HCT116 (cell line): ENCODE data around the gene ARL2.
A peak's percentile ranks its signal among the peaks of the same experiment; 100 is the strongest.

Experiments used
- CBX3 ChIP-seq: IDR thresholded peaks from 2 replicates; pipeline ENCODE4 v1.6.1; 2012; ENCODE audit warnings: low read depth
- CEBPB ChIP-seq: IDR thresholded peaks from 2 replicates; pipeline ENCODE4 v1.6.1; 2012; ENCODE audit warnings: low read depth
- EZH2 ChIP-seq: fragments of 200-600 bp; sonication (generic); IDR thresholded peaks from 2 replicates; pipeline ENCODE4 v1.6.1; 2017; ENCODE audit warnings: antibody characterized with exemption, mixed run types
- POLR2A ChIP-seq: IDR thresholded peaks from 2 replicates; pipeline ENCODE4 v1.7.0; 2011; ENCODE audit warnings: borderline replicate concordance; ENCODE audit not compliant: insufficient read depth, insufficient read length; ENCODE audit errors: extremely low read depth
- RAD21 ChIP-seq: IDR thresholded peaks from 2 replicates; pipeline ENCODE4 v1.6.1; 2012; ENCODE audit warnings: low read depth, mild to moderate bottlenecking
- SRF ChIP-seq: IDR thresholded peaks from 2 replicates; pipeline ENCODE4 v1.6.1; 2012; ENCODE audit warnings: low read depth
- TF ChIP-seq, protein P1 (sequence below), 3 experiments: fragments of 200-600 bp in 1 of 3; sonication (generic) in 1 of 3; IDR thresholded peaks in 2 of 3; conservative IDR thresholded peaks in 1 of 3; 2 replicates each; pipeline ENCODE4 v1.5.1; 2012 to 2017; ENCODE audit warnings: low read depth in 2 of 3, low read length in 2 of 3, antibody characterized with exemption in 1 of 3, borderline replicate concordance in 1 of 3, control low read depth in 1 of 3, mild to moderate bottlenecking in 1 of 3, mixed read lengths in 1 of 3, mixed run types in 1 of 3, moderate library complexity in 1 of 3; ENCODE audit not compliant: insufficient read depth in 1 of 3

DNA sequence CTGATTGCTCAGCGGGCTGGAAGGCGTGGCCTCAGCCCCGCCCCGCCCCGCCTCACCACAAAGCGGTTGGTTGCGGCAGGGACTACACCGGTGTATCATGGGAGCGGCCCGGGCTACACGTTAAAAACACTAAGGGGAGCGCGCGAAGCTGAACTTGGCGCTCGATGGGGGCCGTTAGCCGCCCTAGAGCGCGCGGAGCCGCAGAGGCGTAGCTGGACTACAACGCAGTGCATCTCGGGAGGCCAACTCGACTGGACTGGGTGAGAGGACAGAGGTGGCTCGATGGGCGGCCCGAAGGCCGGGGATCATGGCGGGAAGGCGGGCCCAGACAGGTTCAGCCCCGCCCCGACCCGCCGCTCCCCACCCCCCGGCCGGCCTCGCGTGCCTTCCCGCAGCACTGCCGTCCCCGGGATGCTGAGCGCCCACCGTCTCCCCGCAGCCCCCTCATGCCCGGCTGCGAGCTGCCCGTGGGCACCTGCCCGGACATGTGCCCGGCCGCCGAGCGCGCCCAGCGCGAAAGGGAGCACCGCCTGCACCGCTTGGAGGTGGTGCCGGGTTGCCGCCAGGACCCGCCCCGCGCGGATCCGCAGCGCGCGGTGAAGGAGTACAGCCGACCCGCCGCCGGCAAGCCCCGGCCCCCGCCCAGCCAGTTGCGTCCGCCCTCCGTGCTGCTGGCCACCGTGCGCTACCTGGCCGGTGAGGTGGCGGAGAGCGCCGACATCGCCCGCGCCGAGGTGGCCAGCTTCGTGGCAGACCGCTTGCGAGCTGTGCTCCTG lies 27.1 kb downstream of the ARL2 start, which contains the start of gene SAC3D1:
- no peak for TF ChIP-seq RAD21
- peak; percentile 12 for TF ChIP-seq POLR2A
- TF ChIP-seq CEBPB = no peak
- no peak for TF ChIP-seq SRF
- TF ChIP-seq EZH2 = no peak
- TF ChIP-seq CBX3 = no peak
- TF ChIP-seq, protein P1, sequence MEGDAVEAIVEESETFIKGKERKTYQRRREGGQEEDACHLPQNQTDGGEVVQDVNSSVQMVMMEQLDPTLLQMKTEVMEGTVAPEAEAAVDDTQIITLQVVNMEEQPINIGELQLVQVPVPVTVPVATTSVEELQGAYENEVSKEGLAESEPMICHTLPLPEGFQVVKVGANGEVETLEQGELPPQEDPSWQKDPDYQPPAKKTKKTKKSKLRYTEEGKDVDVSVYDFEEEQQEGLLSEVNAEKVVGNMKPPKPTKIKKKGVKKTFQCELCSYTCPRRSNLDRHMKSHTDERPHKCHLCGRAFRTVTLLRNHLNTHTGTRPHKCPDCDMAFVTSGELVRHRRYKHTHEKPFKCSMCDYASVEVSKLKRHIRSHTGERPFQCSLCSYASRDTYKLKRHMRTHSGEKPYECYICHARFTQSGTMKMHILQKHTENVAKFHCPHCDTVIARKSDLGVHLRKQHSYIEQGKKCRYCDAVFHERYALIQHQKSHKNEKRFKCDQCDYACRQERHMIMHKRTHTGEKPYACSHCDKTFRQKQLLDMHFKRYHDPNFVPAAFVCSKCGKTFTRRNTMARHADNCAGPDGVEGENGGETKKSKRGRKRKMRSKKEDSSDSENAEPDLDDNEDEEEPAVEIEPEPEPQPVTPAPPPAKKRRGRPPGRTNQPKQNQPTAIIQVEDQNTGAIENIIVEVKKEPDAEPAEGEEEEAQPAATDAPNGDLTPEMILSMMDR (IDR thresholded peaks at IDR 0.05 in 2 of 3, conservative IDR thresholded peaks at IDR 0.05 in 1 of 3; ENCODE audit: borderline replicate concordance in 1 of 3, insufficient read depth in 1 of 3, low read depth in 2 of 3, low read length in 2 of 3) = no peak
